WTC11 (cell line): ENCODE measurements around the gene AGPAT3. TPM values are rescaled to one million over a fixed set of nuclear protein-coding genes. Genes with fewer than 3 reads are reported as not detected.

Experiments used
- ATAC-seq: fragments of 200-7000 bp; cut with Tn5 transposase; 2 replicates; pipeline ENCODE4 v1.10.0; 2021; ENCODE audit warnings: mild to moderate bottlenecking, moderate library complexity
- CTCF ChIA-PET: fragments of 300-600 bp; sonication (Branson Sonifier 250); formaldehyde crosslinking; loops from one replicate; lab custom pipeline; 2021; ENCODE audit warnings: antibody characterized with exemption; lab: Charles Lee
- POLR2A ChIA-PET: fragments of 350-600 bp; sonication (Branson Sonifier 250); formaldehyde crosslinking; loops from one replicate; lab custom pipeline; 2021; ENCODE audit warnings: antibody characterized with exemption; lab: Charles Lee
- DNase-seq: peaks from one replicate; pipeline ENCODE4 v3.0.0; 2021; ENCODE audit warnings: low spot score
- H3K27ac Mint-ChIP-seq: 2 replicates; pipeline ENCODE4 v1.8.0; 2021; ENCODE audit warnings: mixed read lengths
- H3K27me3 Mint-ChIP-seq: 2 replicates; pipeline ENCODE4 v1.8.0; 2021; ENCODE audit warnings: low read depth, mild to moderate bottlenecking, moderate library complexity, mixed read lengths
- H3K36me3 Mint-ChIP-seq: 2 replicates; pipeline ENCODE4 v1.8.0; 2021; ENCODE audit warnings: mixed read lengths
- H3K4me1 Mint-ChIP-seq: 2 replicates; pipeline ENCODE4 v1.8.0; 2022; ENCODE audit warnings: mixed read lengths
- H3K4me3 Mint-ChIP-seq: 2 replicates; pipeline ENCODE4 v1.8.0; 2021; ENCODE audit warnings: mild to moderate bottlenecking, moderate library complexity, mixed read lengths
- H3K9me3 Mint-ChIP-seq: 2 replicates; pipeline ENCODE4 v1.8.0; 2021; ENCODE audit warnings: mixed read lengths
- ATF1 ChIP-seq: sonication (generic); formaldehyde crosslinking; IDR thresholded peaks from 2 replicates; pipeline ENCODE4 v1.8.1; 2023; ENCODE audit warnings: mild to moderate bottlenecking, moderate library complexity, missing genetic modification reagents
- ATF3 ChIP-seq: sonication (generic); formaldehyde crosslinking; conservative IDR thresholded peaks from 2 replicates; pipeline ENCODE4 v1.8.1; 2022; ENCODE audit warnings: mild to moderate bottlenecking, missing genetic modification reagents
- CREB1 ChIP-seq: sonication (generic); formaldehyde crosslinking; IDR thresholded peaks from 2 replicates; pipeline ENCODE4 v1.8.0; 2023; ENCODE audit warnings: mild to moderate bottlenecking, missing genetic modification reagents
- CREM ChIP-seq: sonication (generic); formaldehyde crosslinking; IDR thresholded peaks from 2 replicates; pipeline ENCODE4 v1.8.1; 2022; ENCODE audit warnings: mild to moderate bottlenecking, missing genetic modification reagents, moderate library complexity
- E2F4 ChIP-seq: sonication (generic); formaldehyde crosslinking; IDR thresholded peaks from 2 replicates; pipeline ENCODE4 v1.8.1; 2022; ENCODE audit warnings: low read depth, mild to moderate bottlenecking, moderate library complexity, missing genetic modification reagents, borderline replicate concordance
- E2F5 ChIP-seq: sonication (generic); formaldehyde crosslinking; IDR thresholded peaks from 2 replicates; pipeline ENCODE4 v1.8.1; 2022; ENCODE audit warnings: mild to moderate bottlenecking, moderate library complexity, missing genetic modification reagents
- ESRRA ChIP-seq: sonication (generic); formaldehyde crosslinking; IDR thresholded peaks from 2 replicates; pipeline ENCODE4 v1.8.1; 2022; ENCODE audit warnings: mild to moderate bottlenecking, missing genetic modification reagents, borderline replicate concordance
- FOXK1 ChIP-seq: sonication (generic); formaldehyde crosslinking; IDR thresholded peaks from 2 replicates; pipeline ENCODE4 v1.8.0; 2022; ENCODE audit warnings: mild to moderate bottlenecking, moderate library complexity, missing genetic modification reagents
- HMGA2 ChIP-seq: fragments of 250-450 bp; sonication (Bioruptor Pico); IDR thresholded peaks from 2 replicates; pipeline ENCODE4 v1.4.0; 2021; ENCODE audit warnings: mild to moderate bottlenecking, moderate library complexity
- KAT7 ChIP-seq: sonication (generic); formaldehyde crosslinking; IDR thresholded peaks from 2 replicates; pipeline ENCODE4 v1.8.1; 2023; ENCODE audit warnings: missing genetic modification reagents, mild to moderate bottlenecking, borderline replicate concordance
- NR1H2 ChIP-seq: sonication (generic); formaldehyde crosslinking; IDR thresholded peaks from 2 replicates; pipeline ENCODE4 v1.9.0; 2021; ENCODE audit warnings: mild to moderate bottlenecking, moderate library complexity, missing genetic modification reagents
- NR2C2 ChIP-seq: sonication (generic); formaldehyde crosslinking; IDR thresholded peaks from 2 replicates; pipeline ENCODE4 v1.8.0; 2022; ENCODE audit warnings: mild to moderate bottlenecking, missing genetic modification reagents
- SOX15 ChIP-seq: fragments of 250-450 bp; sonication (Bioruptor Pico); IDR thresholded peaks from 2 replicates; pipeline ENCODE4 v1.9.0; 2021; ENCODE audit warnings: mild to moderate bottlenecking
- USF2 ChIP-seq: sonication (generic); formaldehyde crosslinking; IDR thresholded peaks from 2 replicates; pipeline ENCODE4 v1.8.1; 2023; ENCODE audit warnings: mild to moderate bottlenecking, missing genetic modification reagents, moderate library complexity
- ZBTB21 ChIP-seq: sonication (generic); formaldehyde crosslinking; IDR thresholded peaks from 2 replicates; pipeline ENCODE4 v1.8.1; 2023; ENCODE audit warnings: mild to moderate bottlenecking, missing genetic modification reagents, borderline replicate concordance
- ZNF121 ChIP-seq: sonication (generic); formaldehyde crosslinking; IDR thresholded peaks from 2 replicates; pipeline ENCODE4 v1.8.0; 2023; ENCODE audit warnings: missing genetic modification reagents
- ZNF138 ChIP-seq: sonication (generic); formaldehyde crosslinking; conservative IDR thresholded peaks from 2 replicates; pipeline ENCODE4 v1.8.1; 2022; ENCODE audit warnings: mild to moderate bottlenecking, moderate library complexity, missing genetic modification reagents
- ZNF232 ChIP-seq: sonication (generic); formaldehyde crosslinking; IDR thresholded peaks from 2 replicates; pipeline ENCODE4 v1.8.0; 2022; ENCODE audit warnings: mild to moderate bottlenecking, missing genetic modification reagents
- ZNF416 ChIP-seq: fragments of 250-450 bp; sonication (Bioruptor Pico); IDR thresholded peaks from 2 replicates; pipeline ENCODE4 v1.9.0; 2021; ENCODE audit warnings: mild to moderate bottlenecking, inconsistent platforms
- total RNA-seq: library from RNA; stranded (reverse); gene quantifications from 3 replicates; pipeline ENCODE4 v1.2.3, GENCODE V29; 2021
- TF ChIP-seq, protein P1 (sequence below): sonication (generic); formaldehyde crosslinking; IDR thresholded peaks from 2 replicates; pipeline ENCODE4 v1.8.0; 2023; ENCODE audit warnings: missing genetic modification reagents, mild to moderate bottlenecking, borderline replicate concordance

AGPAT3 gene
- total RNA-seq, 1 experiment from 2014 or later = 5.6 TPM

- TF ChIP-seq ZBTB21 (CRISPR knock-in tag) = no peak
- TF ChIP-seq ZNF416 (CRISPR knock-in tag) = no peak
- TF ChIP-seq NR2C2 (CRISPR knock-in tag) = no peak
- TF ChIP-seq HMGA2 = no peak
- no peak for TF ChIP-seq ATF1 (CRISPR knock-in tag)
- no peak for TF ChIP-seq ZNF232 (CRISPR knock-in tag)
- TF ChIP-seq, protein P1, sequence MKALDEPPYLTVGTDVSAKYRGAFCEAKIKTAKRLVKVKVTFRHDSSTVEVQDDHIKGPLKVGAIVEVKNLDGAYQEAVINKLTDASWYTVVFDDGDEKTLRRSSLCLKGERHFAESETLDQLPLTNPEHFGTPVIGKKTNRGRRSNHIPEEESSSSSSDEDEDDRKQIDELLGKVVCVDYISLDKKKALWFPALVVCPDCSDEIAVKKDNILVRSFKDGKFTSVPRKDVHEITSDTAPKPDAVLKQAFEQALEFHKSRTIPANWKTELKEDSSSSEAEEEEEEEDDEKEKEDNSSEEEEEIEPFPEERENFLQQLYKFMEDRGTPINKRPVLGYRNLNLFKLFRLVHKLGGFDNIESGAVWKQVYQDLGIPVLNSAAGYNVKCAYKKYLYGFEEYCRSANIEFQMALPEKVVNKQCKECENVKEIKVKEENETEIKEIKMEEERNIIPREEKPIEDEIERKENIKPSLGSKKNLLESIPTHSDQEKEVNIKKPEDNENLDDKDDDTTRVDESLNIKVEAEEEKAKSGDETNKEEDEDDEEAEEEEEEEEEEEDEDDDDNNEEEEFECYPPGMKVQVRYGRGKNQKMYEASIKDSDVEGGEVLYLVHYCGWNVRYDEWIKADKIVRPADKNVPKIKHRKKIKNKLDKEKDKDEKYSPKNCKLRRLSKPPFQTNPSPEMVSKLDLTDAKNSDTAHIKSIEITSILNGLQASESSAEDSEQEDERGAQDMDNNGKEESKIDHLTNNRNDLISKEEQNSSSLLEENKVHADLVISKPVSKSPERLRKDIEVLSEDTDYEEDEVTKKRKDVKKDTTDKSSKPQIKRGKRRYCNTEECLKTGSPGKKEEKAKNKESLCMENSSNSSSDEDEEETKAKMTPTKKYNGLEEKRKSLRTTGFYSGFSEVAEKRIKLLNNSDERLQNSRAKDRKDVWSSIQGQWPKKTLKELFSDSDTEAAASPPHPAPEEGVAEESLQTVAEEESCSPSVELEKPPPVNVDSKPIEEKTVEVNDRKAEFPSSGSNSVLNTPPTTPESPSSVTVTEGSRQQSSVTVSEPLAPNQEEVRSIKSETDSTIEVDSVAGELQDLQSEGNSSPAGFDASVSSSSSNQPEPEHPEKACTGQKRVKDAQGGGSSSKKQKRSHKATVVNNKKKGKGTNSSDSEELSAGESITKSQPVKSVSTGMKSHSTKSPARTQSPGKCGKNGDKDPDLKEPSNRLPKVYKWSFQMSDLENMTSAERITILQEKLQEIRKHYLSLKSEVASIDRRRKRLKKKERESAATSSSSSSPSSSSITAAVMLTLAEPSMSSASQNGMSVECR (CRISPR knock-in tag) = no peak
- no peak for TF ChIP-seq SOX15 (CRISPR knock-in tag)
- TF ChIP-seq CREB1 = no peak
- TF ChIP-seq ESRRA (CRISPR knock-in tag) = no peak
- no peak for TF ChIP-seq USF2 (CRISPR knock-in tag)
- no peak for TF ChIP-seq E2F4 (CRISPR knock-in tag)
- no peak for TF ChIP-seq ZNF121 (CRISPR knock-in tag)
- no peak for TF ChIP-seq ZNF138 (CRISPR knock-in tag)
- TF ChIP-seq E2F5 (CRISPR knock-in tag) = no peak
- no peak for TF ChIP-seq NR1H2 (CRISPR knock-in tag)
- no peak for TF ChIP-seq CREM (CRISPR knock-in tag)
- no peak for TF ChIP-seq ATF3
- no peak for TF ChIP-seq FOXK1 (CRISPR knock-in tag)
- no peak for TF ChIP-seq KAT7
- Mint-ChIP-seq H3K36me3 (peaks cover 14% of the 10 kb centered on the region; the same call in 1 of the 2 replicates), H3K4me3 (no peak overlapping the region)
These were observed 45.3 kb upstream of the AGPAT3 start for GRCh38 chr21:43819511-43820405.

More at GRCh38 chr21:43819511-43820405, 45.3 kb upstream of the AGPAT3 start:
- ChIA-PET POLR2A (no interaction called here), CTCF (interaction anchor here (1.1 to 4.0 kb wide), 2 partner anchors 120 to 122 kb away, joined by 3 to 40 read pairs; no protein-coding TSS in a partner anchor)
- H3K4me1 Mint-ChIP-seq = peaks cover 2% of the 10 kb centered on the region
- DNase-seq (no peak), ATAC-seq (no peak)
- no peaks in the 10 kb centered on the region for H3K27me3 Mint-ChIP-seq
- peaks cover 7% of the 10 kb centered on the region for H3K9me3 Mint-ChIP-seq
- no peak overlapping the region for H3K27ac Mint-ChIP-seq
